HepG2 (cell line): ENCODE results near the gene HTR7. TPM values are rescaled to one million over a fixed set of nuclear protein-coding genes. Genes with fewer than 3 reads are reported as not detected.

Experiments used
- ATAC-seq: fragments of 200-7000 bp; cut with Tn5 transposase; 3 replicates; pipeline ENCODE4 v1.9.1; 2020; ENCODE audit warnings: mild to moderate bottlenecking, moderate library complexity
- BruUV-seq: library from RNA; stranded (reverse); fragments of 400-500 nt; replicated peaks from 2 replicates; lab custom pipeline; 2021; lab: Mats Ljungman, UMichigan
- CTCF ChIA-PET: fragments of 300-600 bp; formaldehyde crosslinking; extraction: SDS; loops from one replicate; lab custom pipeline; 2021; ENCODE audit warnings: low total read pairs, inconsistent platforms, low intra/inter-chr PET ratio; lab: Yijun Ruan, JAX
- POLR2A ChIA-PET: fragments of 350-600 bp; sonication (Branson Sonifier 250); formaldehyde crosslinking; loops from one replicate; lab custom pipeline; 2020; ENCODE audit warnings: antibody characterized with exemption, inconsistent platforms; lab: Yijun Ruan, JAX
- DNase-seq: peaks from one replicate; pipeline ENCODE4 v3.0.0-alpha.2; 2015; ENCODE audit warnings: low spot score
- FAIRE-seq: peaks from 3 replicates; lab custom pipeline; 2011; peaks lifted over from hg19 to GRCh38; lab: Jason Lieb, UNC
- H2AFZ ChIP-seq: one replicate; pipeline ENCODE4 v1.6.1; 2011; ENCODE audit warnings: low read length, inconsistent platforms
- H3K27ac ChIP-seq: fragments of 300-600 bp; 3 replicates; pipeline ENCODE4 v1.8.0; 2011; ENCODE audit warnings: mixed run types, mild to moderate bottlenecking, mixed read lengths, low read length, inconsistent platforms; ENCODE audit not compliant: insufficient read depth; ENCODE audit errors: extremely low read length
- H3K27me3 ChIP-seq, 2 experiments: fragments of 200-600 bp in 1 of 2; 2 replicates in 1 of 2; 3 replicates in 1 of 2; pipeline versions ENCODE4 v1.6.0 to v1.8.0; 2011; ENCODE audit warnings: low read length in 2 of 2, mild to moderate bottlenecking in 2 of 2, moderate library complexity in 2 of 2, inconsistent platforms in 1 of 2; ENCODE audit not compliant: insufficient read depth in 2 of 2, control insufficient read depth in 1 of 2
- H3K36me3 ChIP-seq, 2 experiments: fragments of 200-600 bp in 1 of 2; replicated peaks in 1 of 2; 2 replicates in 1 of 2; 3 replicates in 1 of 2; pipeline versions ENCODE4 v1.5.1 to v1.8.0; 2011; ENCODE audit warnings: low read length in 2 of 2, inconsistent platforms in 1 of 2; ENCODE audit not compliant: insufficient read depth in 2 of 2, control insufficient read depth in 1 of 2
- H3K4me1 ChIP-seq: 2 replicates; pipeline ENCODE4 v1.5.1; 2012; ENCODE audit warnings: low read length, inconsistent platforms; ENCODE audit not compliant: insufficient read depth
- H3K4me2 ChIP-seq: 2 replicates; pipeline ENCODE4 v1.6.0; 2011; ENCODE audit warnings: low read depth, low read length, inconsistent platforms
- H3K4me3 ChIP-seq, 3 experiments: fragments of 200-600 bp in 1 of 3; sonication (generic), shearing (Covaris generic) in 1 of 3; replicated peaks in 1 of 3; 2 replicates each; pipeline ENCODE4 v1.5.1; 2011 to 2016; ENCODE audit warnings: low read length in 3 of 3, inconsistent platforms in 2 of 3, low read depth in 2 of 3, mild to moderate bottlenecking in 2 of 3, control low read depth in 1 of 3, mixed read lengths in 1 of 3; ENCODE audit not compliant: insufficient read depth in 1 of 3
- H3K79me2 ChIP-seq: one replicate; pipeline ENCODE4 v1.6.1; 2011; ENCODE audit warnings: low read length, inconsistent platforms; ENCODE audit not compliant: insufficient read depth
- H3K9ac ChIP-seq: 2 replicates; pipeline ENCODE4 v1.6.0; 2011; ENCODE audit warnings: mild to moderate bottlenecking, low read depth, low read length, inconsistent platforms; ENCODE audit not compliant: insufficient read depth
- H3K9me3 ChIP-seq: 2 replicates; pipeline ENCODE4 v1.5.1; 2012; ENCODE audit warnings: mild to moderate bottlenecking, low read length
- H4K20me1 ChIP-seq: 2 replicates; pipeline ENCODE4 v1.6.0; 2011; ENCODE audit warnings: inconsistent platforms, mild to moderate bottlenecking, low read length, moderate library complexity; ENCODE audit not compliant: insufficient read depth
- FOXA1 ChIP-seq, 2 experiments: fragments of 450-650 bp in 1 of 2; sonication (generic) in 1 of 2; formaldehyde crosslinking in 1 of 2; IDR thresholded peaks; 2 replicates each; pipeline versions ENCODE4 v1.4.0 to v1.6.1; 2016 to 2020; ENCODE audit warnings: missing genetic modification reagents in 1 of 2
- HCFC1 ChIP-seq: fragments of 150-350 bp; IDR thresholded peaks from 2 replicates; pipeline ENCODE4 v1.6.1; 2014; ENCODE audit warnings: low read depth, low read length
- HES4 ChIP-seq: sonication (generic); formaldehyde crosslinking; IDR thresholded peaks from 2 replicates; pipeline ENCODE4 v1.9.0; 2021; ENCODE audit warnings: mild to moderate bottlenecking, missing genetic modification reagents, borderline replicate concordance
- RBM22 ChIP-seq: fragments of 200-400 bp; formaldehyde crosslinking; optimal IDR thresholded peaks from 2 replicates; pipeline ENCODE3; 2017; ENCODE audit warnings: mild to moderate bottlenecking, low read length, moderate library complexity
- U2AF2 ChIP-seq: fragments of 200-400 bp; formaldehyde crosslinking; IDR thresholded peaks from 2 replicates; pipeline ENCODE4 v1.6.1; 2017; ENCODE audit warnings: low read depth, mild to moderate bottlenecking, low read length
- ZNF230 ChIP-seq: sonication (generic); formaldehyde crosslinking; IDR thresholded peaks from 2 replicates; pipeline ENCODE4 v1.4.0; 2020; ENCODE audit warnings: mild to moderate bottlenecking, missing genetic modification reagents
- WGBS: methylation state at CpG from one replicate; pipeline ENCODE4 v1.1.6; 2017; ENCODE audit warnings: low lambda C conversion rate; 5-methylcytosine and 5-hydroxymethylcytosine counted together
- in situ Hi-C: cut with HindIII; loops from 2 replicates; pipeline ENCODE4 v1.10.0; 2017; ENCODE audit warnings: low pct_unique_long_range_greater_than_20kb; ENCODE audit not compliant: extremely low pct_ligation_motif_present
- intact Hi-C: fragments of 100-400 bp; cut with micrococcal nuclease; formaldehyde crosslinking; loops from one replicate; pipeline ENCODE4 v1.10.0; 2022; ENCODE audit not compliant: unreplicated experiment
- polyA plus RNA-seq, 8 experiments: library from polyadenylated mRNA; depleted of rRNA in 3 of 8; stranded (reverse) in 7 of 8; unstranded in 1 of 8; fragments of >200 nt; fragmentation: Illumina TruSeq in 4 of 8; extraction: Trizol in 4 of 8; gene quantifications; 2 replicates each; pipeline versions ENCODE4 v1.2.1 to v1.2.3, GENCODE V29; 2011 to 2016; ENCODE audit warnings: low read depth in 4 of 8, missing spikeins in 1 of 8, mixed read lengths in 1 of 8; ENCODE audit not compliant: insufficient read depth in 1 of 8
- total RNA-seq, 5 experiments: library from RNA; depleted of rRNA; stranded (reverse); fragments of >200 nt; fragmentation: Illumina TruSeq; extraction: Trizol; gene quantifications; 2 replicates each; pipeline ENCODE4 v1.2.3, GENCODE V29; 2016; ENCODE audit warnings: low read depth in 1 of 5
- TF ChIP-seq, protein P1 (sequence below): sonication (generic); formaldehyde crosslinking; IDR thresholded peaks from 2 replicates; pipeline ENCODE4 v1.4.0; 2020; ENCODE audit warnings: missing genetic modification reagents, borderline replicate concordance
- TF ChIP-seq, protein P2 (sequence below): sonication (generic); formaldehyde crosslinking; IDR thresholded peaks from 2 replicates; pipeline ENCODE4 v1.8.0; 2022; ENCODE audit warnings: mild to moderate bottlenecking, missing genetic modification reagents, moderate library complexity
- TF ChIP-seq, protein P3 (sequence below): sonication (generic); formaldehyde crosslinking; IDR thresholded peaks from 2 replicates; pipeline ENCODE4 v1.8.1; 2023; ENCODE audit warnings: mild to moderate bottlenecking, inconsistent platforms, moderate library complexity, missing genetic modification reagents, borderline replicate concordance

HTR7 gene
- total and polyA plus RNA-seq, 2 of the 13 experiments (the other 11 are each of a cell fraction or from before 2014, with no cell fraction given): 0.04 TPM; not detected in 1

DNA sequence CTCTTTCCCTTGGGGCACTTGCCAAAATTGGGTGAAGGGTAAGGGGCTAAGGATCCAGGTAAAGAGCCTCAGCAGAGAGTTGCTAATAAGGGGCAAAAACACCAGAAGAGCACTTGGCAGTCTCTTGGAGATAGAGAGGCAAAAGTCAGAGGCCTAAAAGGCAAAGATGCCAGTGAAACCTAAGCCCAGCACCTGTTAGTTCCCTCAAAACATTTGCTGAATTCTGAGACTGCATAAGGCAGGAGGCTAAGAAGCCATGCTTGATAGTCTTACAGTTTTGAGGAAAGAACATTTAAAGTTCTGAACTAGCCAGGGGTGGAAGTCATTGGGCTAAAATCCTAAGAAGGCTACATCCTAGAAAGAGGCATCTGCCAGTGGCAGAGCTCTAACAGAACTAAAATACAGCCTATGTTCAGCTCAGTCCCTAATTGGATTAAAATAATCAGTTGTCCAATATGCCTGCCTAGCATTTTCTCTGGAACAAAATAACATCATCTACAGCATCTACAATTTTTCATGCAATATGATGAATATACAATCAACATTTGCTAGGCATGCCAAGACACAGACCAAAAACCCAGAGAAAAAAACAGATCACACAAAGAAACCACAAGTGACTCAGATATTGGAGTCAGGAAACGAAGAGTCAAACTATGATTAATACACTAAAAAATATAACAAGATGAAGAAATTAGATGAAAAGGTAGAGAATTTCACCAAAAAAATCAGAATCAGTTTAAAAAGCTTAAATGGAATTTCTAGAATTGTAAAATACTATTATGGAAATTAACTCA lies 7.7 kb downstream of the HTR7 start:
- Histone ChIP-seq H2AFZ (no peak overlapping the region), H3K9me3 (peaks cover 23% of the 10 kb centered on the region), H3K4me2 (no peak overlapping the region)
- in situ Hi-C loops: no loop called here
- no peak for TF ChIP-seq FOXA1 (IDR thresholded peaks at IDR 0.05)
- no peak for TF ChIP-seq FOXA1 (CRISPR knock-in tag; IDR thresholded peaks at IDR 0.05)
- TF ChIP-seq, all 625 proteins: peak for 0
- Histone ChIP-seq H3K79me2 (no peaks in the 10 kb centered on the region), H3K4me1 (no peaks in the 10 kb centered on the region), H3K36me3 (no peaks in the 10 kb centered on the region), H3K27me3 (no peaks in the 10 kb centered on the region; a peak in 1 of 5 replicates), H3K27ac (no peak overlapping the region), H3K4me3 (no peak overlapping the region), H3K9ac (no peak overlapping the region), H4K20me1 (no peaks in the 10 kb centered on the region)
- intact Hi-C loops: no loop called here
- ATAC-seq (no peak), FAIRE-seq (no peak), DNase-seq (no peak)
- WGBS: 2% methylated on average over 1 of the region's 1 CpG
- ChIA-PET POLR2A (no interaction called here), CTCF (no interaction called here)
- BruUV-seq: no TSS peak

DNA sequence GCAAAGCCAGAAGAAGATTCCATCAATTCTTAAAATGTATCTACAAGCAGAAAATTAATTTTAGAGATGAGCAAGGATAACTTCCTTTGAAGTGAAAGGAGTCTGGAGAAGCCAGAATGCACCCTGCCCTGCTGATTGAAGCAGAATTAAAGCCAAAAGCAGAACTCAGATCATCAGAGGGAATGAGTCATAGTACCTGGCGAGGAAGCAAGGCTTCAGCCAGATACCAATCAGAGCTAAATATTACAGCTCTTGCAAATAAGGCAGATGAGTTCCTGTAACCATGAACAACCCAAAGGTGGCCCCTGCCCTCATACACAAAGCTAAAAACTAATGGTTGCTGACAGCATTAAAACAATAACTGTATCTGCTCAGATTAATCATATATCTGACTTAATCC lies 10.4 kb downstream of the HTR7 start:
- ChIA-PET POLR2A (no interaction called here), CTCF (no interaction called here)
- no peaks in the 10 kb centered on the region for H3K27me3 ChIP-seq
- in situ Hi-C loops: no loop called here
- no peak for DNase-seq
- H3K79me2 ChIP-seq: no peaks in the 10 kb centered on the region
- BruUV-seq: no TSS peak
- intact Hi-C loops: no loop called here
- H3K27ac ChIP-seq: no peak overlapping the region
- ATAC-seq: no peak
- H2AFZ ChIP-seq: no peak overlapping the region
- WGBS: 0% methylated on average over 1 of the region's 1 CpG
- H3K4me1 ChIP-seq: no peaks in the 10 kb centered on the region
- TF ChIP-seq HCFC1 (no peak), RBM22 (no peak), HES4 (CRISPR knock-in tag) (no peak), U2AF2 (no peak), ZNF230 (no peak)
- TF ChIP-seq, protein P1, sequence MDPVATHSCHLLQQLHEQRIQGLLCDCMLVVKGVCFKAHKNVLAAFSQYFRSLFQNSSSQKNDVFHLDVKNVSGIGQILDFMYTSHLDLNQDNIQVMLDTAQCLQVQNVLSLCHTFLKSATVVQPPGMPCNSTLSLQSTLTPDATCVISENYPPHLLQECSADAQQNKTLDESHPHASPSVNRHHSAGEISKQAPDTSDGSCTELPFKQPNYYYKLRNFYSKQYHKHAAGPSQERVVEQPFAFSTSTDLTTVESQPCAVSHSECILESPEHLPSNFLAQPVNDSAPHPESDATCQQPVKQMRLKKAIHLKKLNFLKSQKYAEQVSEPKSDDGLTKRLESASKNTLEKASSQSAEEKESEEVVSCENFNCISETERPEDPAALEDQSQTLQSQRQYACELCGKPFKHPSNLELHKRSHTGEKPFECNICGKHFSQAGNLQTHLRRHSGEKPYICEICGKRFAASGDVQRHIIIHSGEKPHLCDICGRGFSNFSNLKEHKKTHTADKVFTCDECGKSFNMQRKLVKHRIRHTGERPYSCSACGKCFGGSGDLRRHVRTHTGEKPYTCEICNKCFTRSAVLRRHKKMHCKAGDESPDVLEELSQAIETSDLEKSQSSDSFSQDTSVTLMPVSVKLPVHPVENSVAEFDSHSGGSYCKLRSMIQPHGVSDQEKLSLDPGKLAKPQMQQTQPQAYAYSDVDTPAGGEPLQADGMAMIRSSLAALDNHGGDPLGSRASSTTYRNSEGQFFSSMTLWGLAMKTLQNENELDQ: no peak
- TF ChIP-seq, protein P2, sequence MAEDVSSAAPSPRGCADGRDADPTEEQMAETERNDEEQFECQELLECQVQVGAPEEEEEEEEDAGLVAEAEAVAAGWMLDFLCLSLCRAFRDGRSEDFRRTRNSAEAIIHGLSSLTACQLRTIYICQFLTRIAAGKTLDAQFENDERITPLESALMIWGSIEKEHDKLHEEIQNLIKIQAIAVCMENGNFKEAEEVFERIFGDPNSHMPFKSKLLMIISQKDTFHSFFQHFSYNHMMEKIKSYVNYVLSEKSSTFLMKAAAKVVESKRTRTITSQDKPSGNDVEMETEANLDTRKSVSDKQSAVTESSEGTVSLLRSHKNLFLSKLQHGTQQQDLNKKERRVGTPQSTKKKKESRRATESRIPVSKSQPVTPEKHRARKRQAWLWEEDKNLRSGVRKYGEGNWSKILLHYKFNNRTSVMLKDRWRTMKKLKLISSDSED (CRISPR knock-in tag): no peak
- TF ChIP-seq, protein P3, sequence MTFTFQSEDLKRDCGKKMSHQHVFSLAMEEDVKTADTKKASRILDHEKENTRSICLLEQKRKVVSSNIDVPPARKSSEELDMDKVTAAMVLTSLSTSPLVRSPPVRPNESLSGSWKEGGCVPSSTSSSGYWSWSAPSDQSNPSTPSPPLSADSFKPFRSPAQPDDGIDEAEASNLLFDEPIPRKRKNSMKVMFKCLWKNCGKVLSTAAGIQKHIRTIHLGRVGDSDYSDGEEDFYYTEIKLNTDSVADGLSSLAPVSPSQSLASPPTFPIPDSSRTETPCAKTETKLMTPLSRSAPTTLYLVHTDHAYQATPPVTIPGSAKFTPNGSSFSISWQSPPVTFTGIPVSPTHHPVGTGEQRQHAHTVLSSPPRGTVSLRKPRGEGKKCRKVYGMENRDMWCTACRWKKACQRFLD (CRISPR knock-in tag): no peak
- no peak overlapping the region for H3K4me2 ChIP-seq
- no peak overlapping the region for H3K9ac ChIP-seq
- H3K36me3 ChIP-seq: no peaks in the 10 kb centered on the region
- no peak for FAIRE-seq
- H3K9me3 ChIP-seq: peaks cover 23% of the 10 kb centered on the region
- H3K4me3 ChIP-seq: no peak overlapping the region
- no peaks in the 10 kb centered on the region for H4K20me1 ChIP-seq
